Fibroblast of lung (primary cell): Measurements from ENCODE around the gene MALL. TPM values are rescaled to one million over a fixed set of nuclear protein-coding genes. Genes with fewer than 3 reads are reported as not detected.
"Not testable (repeated sequence)": the region's sequence is repeated elsewhere in the genome, so short reads cannot be mapped to it uniquely, and the experiment has no call there.

ENCODE experiments used
- DNase-seq, 2 donors: peaks; one replicate each; pipeline versions ENCODE4 v3.0.0 to v3.0.0-alpha.2; 2010; ENCODE audit warnings: low read depth in 2 of 2
- H2AFZ ChIP-seq: 2 replicates; pipeline ENCODE4 v1.5.1; 2012; ENCODE audit warnings: low read length, control low read depth, inconsistent platforms
- H3K27ac ChIP-seq: 2 replicates; pipeline ENCODE4 v1.5.1; 2011; ENCODE audit warnings: low read length, control low read depth; ENCODE audit not compliant: insufficient read depth
- H3K27me3 ChIP-seq: 2 replicates; pipeline ENCODE4 v1.5.1; 2011; ENCODE audit warnings: mild to moderate bottlenecking, low read length; ENCODE audit not compliant: control insufficient read depth, insufficient read depth
- H3K36me3 ChIP-seq: 2 replicates; pipeline ENCODE4 v1.5.1; 2011; ENCODE audit warnings: low read length; ENCODE audit not compliant: control insufficient read depth, insufficient read depth
- H3K4me1 ChIP-seq: 2 replicates; pipeline ENCODE4 v1.5.1; 2011; ENCODE audit warnings: low read length; ENCODE audit not compliant: control insufficient read depth, insufficient read depth; ENCODE audit errors: extremely low read depth
- H3K4me2 ChIP-seq: 2 replicates; pipeline ENCODE4 v1.5.1; 2011; ENCODE audit warnings: low read length, control low read depth; ENCODE audit not compliant: insufficient read depth; ENCODE audit errors: extremely low read depth
- H3K4me3 ChIP-seq, 4 experiments: fragments of 200-600 bp in 1 of 4; sonication (generic) in 1 of 4; replicated peaks in 1 of 4; 2 replicates each; pipeline ENCODE4 v1.5.1; 2011 to 2016; ENCODE audit warnings: low read length in 4 of 4, low read depth in 3 of 4, mild to moderate bottlenecking in 3 of 4, control low read depth in 2 of 4, inconsistent platforms in 1 of 4, mixed read lengths in 1 of 4; ENCODE audit not compliant: insufficient read depth in 1 of 4; ENCODE audit errors: control extremely low read depth in 1 of 4
- H3K79me2 ChIP-seq: 2 replicates; pipeline ENCODE4 v1.5.1; 2012; ENCODE audit warnings: mild to moderate bottlenecking, low read length, inconsistent platforms; ENCODE audit not compliant: control insufficient read depth, insufficient read depth
- H3K9ac ChIP-seq: 2 replicates; pipeline ENCODE4 v1.5.1; 2011; ENCODE audit warnings: mild to moderate bottlenecking, low read length, control low read depth; ENCODE audit not compliant: insufficient read depth
- H3K9me3 ChIP-seq: 2 replicates; pipeline ENCODE4 v1.5.1; 2012; ENCODE audit warnings: low read depth, low read length; ENCODE audit not compliant: control insufficient read depth, insufficient read depth
- H4K20me1 ChIP-seq: 2 replicates; pipeline ENCODE4 v1.5.1; 2011; ENCODE audit warnings: low read length; ENCODE audit not compliant: control insufficient read depth, insufficient read depth; ENCODE audit errors: extremely low read depth
- CTCF ChIP-seq, 2 donors: IDR thresholded peaks in 1 of 2; conservative IDR thresholded peaks in 1 of 2; 1 replicate in 1 of 2; 2 replicates in 1 of 2; pipeline ENCODE4 v1.5.1; 2011 to 2012; ENCODE audit warnings: low read length in 2 of 2, control low read depth in 1 of 2, inconsistent platforms in 1 of 2, low read depth in 1 of 2, mild to moderate bottlenecking in 1 of 2
- EZH2 ChIP-seq: IDR thresholded peaks from 2 replicates; pipeline ENCODE4 v1.5.1; 2012; ENCODE audit warnings: low read length, control low read depth, mild to moderate bottlenecking; ENCODE audit errors: missing control alignments
- polyA plus RNA-seq, 2 donors: library from polyadenylated mRNA; depleted of rRNA in 1 of 2; stranded (reverse) in 1 of 2; unstranded in 1 of 2; fragments of >200 nt; gene quantifications; 2 replicates each; pipeline ENCODE4 v1.2.1, GENCODE V29; 2011 to 2012; ENCODE audit warnings: missing spikeins in 1 of 2
- total RNA-seq: library from RNA; depleted of rRNA; stranded (reverse); fragments of >200 nt; gene quantifications from 2 replicates; pipeline ENCODE4 v1.2.1, GENCODE V29; 2014

Gene MALL
- total and polyA plus RNA-seq, 2 donors (not counting 1 experiment from before 2014, with no cell fraction given) = 3.1 to 3.6 TPM

GRCh38 chr2:110097506-110098220 lies 18.0 kb downstream of the MALL start:
- no peak for DNase-seq
- no peaks in the 10 kb centered on the region for H3K27me3 ChIP-seq
- H3K36me3 ChIP-seq = no peaks in the 10 kb centered on the region
- no peak overlapping the region for H3K4me2 ChIP-seq
- no peaks in the 10 kb centered on the region for H4K20me1 ChIP-seq
- no peak for TF ChIP-seq CTCF (conservative IDR thresholded peaks at IDR 0.05 in 1 of 2, IDR thresholded peaks at IDR 0.05 in 1 of 2; ENCODE audit: low read depth in 1 of 2, low read length in 2 of 2)
- TF ChIP-seq EZH2 = no peak
- H3K4me3 ChIP-seq = no peak overlapping the region
- H2AFZ ChIP-seq = no peak overlapping the region
- no peaks in the 10 kb centered on the region for H3K9me3 ChIP-seq
- H3K79me2 ChIP-seq = no peaks in the 10 kb centered on the region
- no peak overlapping the region for H3K9ac ChIP-seq
- no peak overlapping the region for H3K27ac ChIP-seq
- H3K4me1 ChIP-seq = peaks cover 15% of the 10 kb centered on the region

- no peaks in the 10 kb centered on the region for H3K79me2 ChIP-seq
- H3K27me3 ChIP-seq = no peaks in the 10 kb centered on the region
- H3K36me3 ChIP-seq = no peaks in the 10 kb centered on the region
- no peak overlapping the region for H3K27ac ChIP-seq
- no peak overlapping the region for H2AFZ ChIP-seq
- peaks cover 3% of the 10 kb centered on the region for H3K4me1 ChIP-seq
- H3K4me3 ChIP-seq = no peak overlapping the region
- no peaks in the 10 kb centered on the region for H3K9me3 ChIP-seq
- H4K20me1 ChIP-seq = no peaks in the 10 kb centered on the region
- H3K9ac ChIP-seq = no peak overlapping the region
- DNase-seq = no peak
- no peak for TF ChIP-seq EZH2
- no peak for TF ChIP-seq CTCF (conservative IDR thresholded peaks at IDR 0.05 in 1 of 2, IDR thresholded peaks at IDR 0.05 in 1 of 2; ENCODE audit: low read depth in 1 of 2, low read length in 2 of 2)
- H3K4me2 ChIP-seq = no peak overlapping the region
Measured at GRCh38 chr2:110095994-110096633, 19.5 kb downstream of the MALL start.

- peak in 1 of 2 donors; percentile 82 for DNase-seq
- not testable (repeated sequence) for H2AFZ ChIP-seq
Measured at GRCh38 chr2:110094884-110095534, 20.6 kb downstream of the MALL start.

GRCh38 chr2:110093924-110094323 lies 21.7 kb downstream of the MALL start:
- H4K20me1 ChIP-seq, H3K4me2 ChIP-seq, H3K79me2 ChIP-seq, H3K4me1 ChIP-seq, H3K27me3 ChIP-seq, H3K27ac ChIP-seq, H3K36me3 ChIP-seq, H3K4me3 ChIP-seq, H2AFZ ChIP-seq, H3K9ac ChIP-seq, DNase-seq, H3K9me3 ChIP-seq: not testable (repeated sequence)

More at GRCh38 chr2:110094884-110095534, 20.6 kb downstream of the MALL start:
- not testable (repeated sequence) for H3K79me2 ChIP-seq, H3K4me3 ChIP-seq, H3K4me1 ChIP-seq, H3K9ac ChIP-seq, H3K36me3 ChIP-seq, H4K20me1 ChIP-seq, H3K27ac ChIP-seq, H3K9me3 ChIP-seq, H3K27me3 ChIP-seq
- H3K4me2 ChIP-seq = peak overlapping the region; percentile 30

GRCh38 chr2:110090164-110090563 lies 25.5 kb downstream of the MALL start:
- not testable (repeated sequence) for H3K4me2 ChIP-seq, DNase-seq, H3K36me3 ChIP-seq, H3K9me3 ChIP-seq, H3K9ac ChIP-seq, H3K4me3 ChIP-seq, H3K4me1 ChIP-seq, H3K27me3 ChIP-seq, H4K20me1 ChIP-seq, H3K27ac ChIP-seq, H3K79me2 ChIP-seq, H2AFZ ChIP-seq
